ENCODE measurements around the gene GIPR.
"Not testable (repeated sequence)": the region's sequence is repeated elsewhere in the genome, so short reads cannot be mapped to it uniquely, and the experiment has no call there.

GIPR gene

GRCh38 chr19:45691516-45692186 is 23.6 kb downstream of the GIPR start, which contains the start of gene SNRPD2:
Gene SNRPD2 (minus strand): TSS chr19:45691953. CDS start chr19:45691888, 65 bp downstream.
- peak; percentile 87 for DNase-seq (ENCODE audit: low read depth, low spot score)

DNA sequence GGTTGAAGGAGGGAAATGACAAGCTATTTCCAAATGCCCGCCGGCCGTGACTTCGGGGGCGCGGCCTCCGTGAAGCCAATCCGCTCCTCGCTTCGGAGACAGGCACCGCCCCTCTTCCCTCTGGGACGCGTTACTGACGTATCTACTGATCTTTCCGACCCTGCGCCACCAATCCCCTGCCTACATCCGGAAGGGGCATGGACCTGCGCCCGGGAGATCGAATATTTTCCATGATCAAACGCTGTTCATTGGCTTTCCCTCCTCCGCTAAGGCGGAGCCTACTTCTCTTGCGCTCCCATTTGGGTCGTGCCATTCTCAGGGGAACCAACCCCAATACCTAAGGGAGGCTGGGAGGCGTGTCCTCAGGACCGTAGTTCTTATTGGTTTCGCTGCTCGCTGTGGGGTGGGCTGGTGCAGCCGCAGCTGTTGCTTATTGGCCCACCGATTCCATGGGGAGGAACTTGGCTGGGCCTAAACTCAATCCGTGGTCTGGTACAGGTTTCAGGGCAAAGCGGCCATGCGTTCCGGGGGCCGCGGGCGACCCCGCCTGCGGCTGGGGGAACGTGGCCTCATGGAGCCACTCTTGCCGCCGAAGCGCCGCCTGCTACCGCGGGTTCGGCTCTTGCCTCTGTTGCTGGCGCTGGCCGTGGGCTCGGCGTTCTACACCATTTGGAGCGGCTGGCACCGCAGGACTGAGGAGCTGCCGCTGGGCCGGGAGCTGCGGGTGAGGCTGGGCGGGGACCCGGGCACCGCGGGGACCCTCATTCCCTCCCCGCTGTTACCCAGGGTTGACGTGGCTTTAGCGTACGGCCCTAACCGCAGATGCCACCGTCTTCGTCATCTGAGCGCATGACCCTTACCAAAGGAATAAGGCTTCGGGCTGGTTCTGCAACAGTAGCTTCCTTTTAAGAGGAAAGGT is 24.4 kb downstream of the GIPR start, which contains the start of gene QPCTL:
TSS of gene QPCTL (plus strand) at position 480 of the 919 bp plus-strand sequence. CDS start at position 518, 38 bp downstream.
- peak; percentile 100 for DNase-seq (ENCODE audit: low read depth, low spot score)

DNA sequence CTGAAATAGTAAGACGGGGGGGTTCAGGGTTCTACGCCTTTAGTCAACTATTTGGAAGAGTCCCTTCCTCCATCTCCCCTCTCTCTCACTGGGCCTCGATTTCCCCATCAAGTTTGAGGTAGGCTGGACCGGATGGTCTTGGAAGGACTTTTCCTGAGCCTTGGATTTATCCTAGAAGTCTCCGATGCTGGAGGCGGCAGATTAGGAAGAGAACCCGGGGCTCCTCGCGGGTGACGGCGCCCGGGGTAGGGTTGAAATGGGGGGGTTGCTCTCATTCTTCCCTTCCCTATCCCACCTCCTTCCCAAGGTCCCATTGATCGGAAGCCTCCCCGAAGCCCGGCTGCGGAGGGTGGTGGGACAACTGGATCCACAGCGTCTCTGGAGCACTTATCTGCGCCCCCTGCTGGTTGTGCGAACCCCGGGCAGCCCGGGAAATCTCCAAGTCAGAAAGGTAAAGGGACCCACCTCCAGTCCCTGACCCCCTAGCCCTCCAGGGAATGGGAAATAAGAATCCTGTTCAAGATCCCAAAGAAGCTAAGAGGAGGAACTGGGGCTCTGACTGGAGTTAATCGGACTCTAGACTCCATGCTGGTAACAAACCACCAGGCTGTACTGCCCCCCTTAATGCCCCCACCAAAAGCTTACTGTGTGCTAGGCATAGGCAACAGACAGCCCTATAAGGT is 25.2 kb downstream of the GIPR start:
- DNase-seq (ENCODE audit: low read depth, low spot score) = no peak

DNA sequence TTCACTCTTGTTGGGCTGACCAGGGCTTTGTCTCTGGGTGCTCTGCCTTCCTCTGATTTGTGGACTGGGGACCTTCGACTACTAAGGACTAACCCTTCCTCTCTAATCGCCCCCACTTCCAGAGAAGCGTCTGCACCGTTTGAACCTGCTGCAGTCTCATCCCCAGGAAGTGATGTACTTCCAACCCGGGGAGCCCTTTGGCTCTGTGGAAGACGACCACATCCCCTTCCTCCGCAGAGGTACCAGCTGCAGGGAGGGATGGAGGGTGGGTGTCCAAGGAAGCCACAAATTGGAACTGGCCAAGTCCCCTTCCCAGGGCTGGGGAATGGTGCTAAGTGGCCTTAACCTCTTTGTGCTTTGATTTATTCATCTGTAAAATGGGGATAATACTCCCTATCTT is 33.7 kb downstream of the GIPR start:
- no peak for DNase-seq (ENCODE audit: low read depth, low spot score)

GRCh38 chr19:45705115-45705514 is 37.1 kb downstream of the GIPR start:
- no peak for DNase-seq (ENCODE audit: low read depth, low spot score)

- DNase-seq (ENCODE audit: low read depth, low spot score) = no peak
Measured at GRCh38 chr19:45705710-45706415, 37.8 kb downstream of the GIPR start.

DNA sequence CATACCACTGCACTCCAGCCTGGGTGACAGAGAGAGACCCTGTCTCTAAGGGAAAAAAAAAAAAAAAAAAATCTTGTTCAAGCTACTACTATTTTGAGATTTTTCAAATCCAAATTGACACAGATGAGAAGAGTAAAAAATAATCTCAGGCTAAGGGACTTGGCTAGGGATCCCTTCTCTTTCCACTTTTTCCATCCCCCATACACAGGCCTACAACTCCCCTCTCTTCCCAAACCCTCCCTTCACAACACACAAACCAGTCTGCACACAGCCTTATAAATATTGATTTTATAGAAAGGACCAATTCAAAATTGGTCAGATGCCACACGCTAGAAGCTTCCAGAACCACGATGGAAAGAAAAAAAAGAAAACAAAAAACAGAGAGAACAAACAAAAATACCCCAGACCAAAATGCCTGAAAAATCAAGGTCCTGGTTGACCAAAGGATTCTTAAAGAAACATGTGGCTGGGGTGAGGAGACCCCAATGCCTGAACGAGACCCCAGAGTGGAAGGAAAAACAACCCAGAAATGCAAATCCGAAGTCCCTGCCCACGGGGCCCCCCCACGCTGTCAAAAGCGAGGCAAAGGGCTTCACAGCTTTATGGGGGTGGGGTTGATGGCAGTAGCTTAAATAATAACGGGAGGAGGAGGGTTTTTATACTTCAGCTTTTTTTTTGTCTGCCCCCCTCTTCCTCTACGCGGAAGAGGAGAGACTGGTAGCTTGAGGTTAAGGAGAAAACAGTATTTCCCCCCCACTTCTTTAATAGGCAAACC is 42.5 kb downstream of the GIPR start:
- DNase-seq (ENCODE audit: low read depth, low spot score) = no peak

DNA sequence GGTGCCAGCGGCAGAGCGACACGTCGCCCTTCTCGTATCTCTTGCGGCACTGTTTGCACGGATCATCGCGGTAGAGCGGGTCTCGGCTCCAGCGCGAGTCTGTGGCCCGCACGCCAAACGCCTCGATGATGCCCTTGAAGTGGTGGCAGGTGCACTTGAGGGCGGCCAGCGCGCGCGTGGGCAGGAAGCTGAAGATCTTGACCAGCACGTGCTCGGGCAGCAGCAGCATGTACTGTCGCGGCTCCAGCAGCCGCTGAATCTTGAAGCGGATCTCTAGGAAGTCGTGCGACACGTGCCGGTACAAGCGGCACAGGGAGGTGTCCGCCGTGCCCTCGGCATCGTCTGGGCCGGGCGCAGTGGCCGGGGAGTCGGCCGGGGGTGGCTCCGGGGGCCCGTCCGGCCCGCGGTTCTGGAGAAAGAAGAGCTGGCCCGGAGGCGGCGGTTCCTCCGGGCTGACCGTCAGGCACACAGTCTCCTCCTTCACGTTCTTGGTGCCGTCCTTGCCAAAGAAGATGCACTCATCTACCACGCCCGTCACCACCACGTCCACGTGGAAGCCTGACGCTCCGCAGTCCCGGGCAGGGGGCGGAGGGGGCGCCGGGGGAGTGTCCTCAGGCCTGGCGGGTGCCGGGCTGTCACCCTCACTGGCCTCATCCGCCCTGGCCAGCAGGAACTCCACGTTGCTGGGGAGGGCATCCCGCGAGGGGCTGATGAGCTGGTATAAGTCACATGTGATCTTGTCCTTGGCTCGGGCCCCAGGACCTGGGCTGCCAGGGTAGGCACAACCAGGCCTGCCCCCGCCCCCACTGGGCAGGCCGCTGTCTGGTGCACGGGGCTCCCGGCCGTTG is 44.1 kb downstream of the GIPR start:
- no peak for DNase-seq (ENCODE audit: low read depth, low spot score)

DNA sequence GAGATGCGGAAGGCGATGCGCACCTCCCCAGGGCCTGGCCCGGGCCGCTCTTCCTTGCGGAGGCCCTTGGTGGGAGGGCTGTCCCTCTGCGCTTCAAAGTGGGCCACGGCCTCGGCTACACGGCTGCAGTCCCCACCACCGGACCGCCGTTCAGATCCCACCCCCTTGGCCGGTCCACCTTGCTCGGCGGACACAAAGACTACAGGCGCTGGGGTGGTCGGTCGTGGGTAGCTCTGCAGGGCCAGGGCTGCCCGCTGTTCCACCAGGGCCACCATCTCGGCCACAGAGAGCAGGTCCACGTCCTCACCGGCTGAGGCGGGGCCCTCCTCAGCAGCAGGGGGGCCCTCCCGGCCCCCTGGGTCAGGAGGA is 44.7 kb downstream of the GIPR start:
- no peak for DNase-seq (ENCODE audit: low read depth, low spot score)

GRCh38 chr19:45713141-45713540 is 45.1 kb downstream of the GIPR start:
- DNase-seq (ENCODE audit: low read depth, low spot score) = no peak

DNA sequence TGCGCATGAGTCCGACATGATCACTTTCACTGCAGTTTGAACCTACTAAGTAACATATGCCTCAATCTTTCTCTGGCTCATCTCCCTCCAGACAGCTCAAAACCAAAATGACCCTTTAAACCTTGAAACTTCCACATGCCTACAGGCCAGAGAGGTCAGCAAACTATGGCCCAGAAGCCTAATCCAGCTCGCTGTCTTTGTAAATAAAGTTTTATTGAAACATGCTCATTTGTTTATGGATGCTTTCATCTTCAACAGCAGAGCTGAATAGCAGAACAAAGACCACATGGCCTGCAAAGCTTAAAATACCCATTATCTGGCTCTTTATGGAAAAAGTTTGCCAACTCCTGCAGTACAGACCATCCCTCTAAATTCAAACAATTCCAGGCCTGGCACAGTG is 47.1 kb downstream of the GIPR start:
- no peak for DNase-seq (ENCODE audit: low read depth, low spot score)

DNA sequence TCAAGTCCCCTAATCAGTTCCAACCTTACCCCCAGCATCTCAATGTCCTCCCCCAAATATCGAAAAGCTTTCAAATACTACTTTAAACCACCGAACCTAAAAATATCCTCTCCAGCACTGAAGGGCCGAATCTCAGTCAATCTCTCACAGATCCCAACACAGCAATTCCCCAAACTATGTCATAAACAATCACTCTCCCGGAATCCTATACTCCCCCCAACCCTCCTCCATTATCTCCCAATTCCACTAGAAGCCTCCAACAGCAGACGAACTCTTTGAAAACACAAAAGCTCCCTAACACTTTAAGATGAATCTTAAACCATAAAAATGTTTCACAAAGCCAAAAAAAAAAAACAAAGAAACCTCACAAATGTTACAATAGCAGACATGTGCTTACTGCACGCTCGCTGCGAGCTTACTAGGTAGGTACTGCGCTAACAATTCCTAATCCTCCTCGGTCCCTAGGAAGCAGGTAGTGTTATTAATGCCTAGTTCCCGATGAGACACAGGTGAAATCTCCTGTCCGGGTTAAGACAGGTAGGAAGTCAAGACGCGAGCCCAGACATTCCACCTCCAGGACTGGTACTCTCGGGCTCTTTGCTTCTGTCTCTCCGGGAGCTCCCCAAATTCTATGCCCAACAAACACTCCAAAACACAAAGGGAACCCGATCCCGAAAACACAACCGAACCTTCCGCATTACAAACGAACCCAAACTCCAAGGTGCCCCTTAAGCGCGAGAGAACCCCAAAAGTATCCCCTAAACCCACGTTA is 48.5 kb downstream of the GIPR start:
- no peak for DNase-seq (ENCODE audit: low read depth, low spot score)

- peak; percentile 99 for DNase-seq (ENCODE audit: low read depth, low spot score)
Measured at GRCh38 chr19:45717131-45717982, 49.3 kb downstream of the GIPR start.

DNA sequence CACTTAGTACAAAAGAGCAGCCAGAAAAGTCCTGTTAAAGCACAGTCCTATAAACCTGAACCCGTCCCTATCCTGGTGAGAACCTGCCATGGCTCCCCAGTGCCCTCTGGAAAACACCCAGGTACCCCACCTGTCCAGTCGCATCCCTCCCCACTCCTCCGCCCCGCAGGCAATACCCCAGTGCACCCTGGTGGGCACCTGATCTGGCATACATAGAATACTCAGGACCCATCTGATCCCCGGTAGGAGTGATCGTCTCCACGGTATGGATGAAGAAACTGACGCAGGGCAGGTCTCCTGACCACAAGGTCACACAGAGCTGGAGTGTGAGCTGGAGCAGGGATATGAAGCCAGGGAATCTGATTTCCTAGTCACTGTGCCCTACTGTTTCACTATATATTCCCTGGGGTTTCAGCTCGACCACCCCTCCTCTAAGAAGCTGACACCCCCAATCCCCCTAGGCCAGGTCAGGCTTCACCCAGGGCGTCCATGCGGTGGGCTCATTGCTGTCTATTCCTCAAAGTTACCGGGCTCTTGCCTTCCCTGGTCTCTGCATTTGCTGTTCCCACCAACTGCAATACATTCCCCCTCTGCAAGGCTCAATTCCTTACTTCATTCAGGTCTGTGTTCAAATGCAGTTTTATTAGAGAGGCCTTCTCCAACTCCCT is 50.1 kb downstream of the GIPR start:
- no peak for DNase-seq (ENCODE audit: low read depth, low spot score)

DNA sequence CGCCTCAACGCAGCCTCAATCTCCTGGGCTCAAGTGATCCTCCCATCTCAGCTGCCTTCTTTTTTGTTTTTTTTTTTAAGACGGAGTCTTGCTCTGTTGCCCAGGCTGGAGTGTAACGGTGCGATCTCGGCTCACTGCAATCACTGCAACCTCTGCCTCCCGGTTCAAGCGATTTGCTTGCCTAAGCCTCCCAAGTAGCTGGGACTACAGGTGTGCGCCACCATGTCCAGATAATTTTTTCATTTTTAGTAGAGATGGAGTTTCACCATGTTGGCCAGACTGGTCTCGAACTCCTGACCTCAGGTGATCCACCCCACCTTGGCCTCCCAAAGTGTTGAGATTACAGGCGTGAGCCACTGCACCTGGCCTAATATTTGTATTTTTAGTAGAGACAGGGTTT is 52.0 kb downstream of the GIPR start:
- DNase-seq (ENCODE audit: low read depth, low spot score) = not testable (repeated sequence)

- not testable (repeated sequence) for DNase-seq (ENCODE audit: low read depth, low spot score)
Measured at GRCh38 chr19:45728683-45729082, 60.7 kb downstream of the GIPR start.

DNA sequence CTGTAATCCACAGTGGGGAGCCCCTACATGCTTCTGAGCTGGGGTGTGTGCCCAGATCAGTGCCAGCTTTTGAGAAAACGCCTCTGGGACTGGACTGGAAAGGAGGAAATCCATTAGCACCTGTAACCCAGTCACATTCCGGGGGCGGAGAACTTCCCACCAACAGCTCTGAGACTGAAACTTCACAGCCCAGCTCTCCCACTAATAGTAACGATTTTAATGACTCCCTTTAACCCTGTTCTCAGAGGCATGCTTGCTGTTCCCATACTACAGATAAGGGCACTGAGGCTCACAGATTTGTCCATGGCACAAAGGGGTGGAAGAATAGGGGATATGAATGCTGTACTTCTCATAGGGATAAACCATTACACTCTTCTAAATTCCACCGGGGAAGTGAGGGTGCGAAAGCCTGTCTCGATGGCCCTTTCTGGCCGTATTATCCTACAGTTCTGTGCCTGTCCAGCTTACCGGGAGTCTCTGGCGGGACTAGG is 61.8 kb downstream of the GIPR start:
- no peak for DNase-seq (ENCODE audit: low read depth, low spot score)
